Measurements from ENCODE around the gene LRRC63. TPM values are rescaled to one million over a fixed set of nuclear protein-coding genes. Genes with fewer than 3 reads are reported as not detected.

LRRC63 gene
- total and polyA plus RNA-seq, 3 donors from 2014 or later, result 4.6 to 9.4 (median 7.0) TPM

GRCh38 chr13:46181377-46181839, 30.3 kb upstream of the LRRC63 start:
- Histone ChIP-seq H3K4me1 (no peaks in the 10 kb centered on the region), H3K4me3 (no peak overlapping the region), H3K9me3 (no peaks in the 10 kb centered on the region), H3K36me3 (ENCODE audit: low read depth, missing control alignments) (no peaks in the 10 kb centered on the region), H3K27me3 (no peaks in the 10 kb centered on the region), H3K27ac (no peak overlapping the region)
- WGBS, 2 donors, result 89 to 93% methylated on average over 5 of the region's 5 CpGs
- intact Hi-C loops (cut with DNase I; ENCODE audit: low total_unique reads), result no loop called here
- TF ChIP-seq POLR2A (IDR thresholded peaks at IDR 0.05) (no peak), CTCF (IDR thresholded peaks at IDR 0.05) (no peak)
- no peak for DNase-seq

- 84 to 90% methylated on average over 8 of the region's 8 CpGs for WGBS, 2 donors
- Histone ChIP-seq H3K4me3 (no peak within 1 kb of the TSS), H3K4me1 (no peaks in the 10 kb centered on the region), H3K27ac (no peak within 1 kb of the TSS), H3K36me3 (ENCODE audit: low read depth, missing control alignments) (no peaks in the 10 kb centered on the region), H3K9me3 (no peaks in the 10 kb centered on the region), H3K27me3 (no peaks in the 10 kb centered on the region)
- TF ChIP-seq CTCF (IDR thresholded peaks at IDR 0.05) (no peak), POLR2A (IDR thresholded peaks at IDR 0.05) (no peak)
- intact Hi-C loops (cut with DNase I; ENCODE audit: low total_unique reads), result no loop called here
- DNase-seq, result no peak
These were observed 29.8 kb upstream of the LRRC63 start, which contains the start of gene LCP1 for GRCh38 chr13:46181840-46182490. Gene LCP1, minus strand, starts transcription at chr13:46182177. Its CDS starts 22,515 bp downstream, at chr13:46159662.

- H3K4me1 ChIP-seq, result no peaks in the 10 kb centered on the region
- H3K27ac ChIP-seq, result no peak overlapping the region
- H3K4me3 ChIP-seq, result no peak overlapping the region
- DNase-seq, result no peak
- no peaks in the 10 kb centered on the region for H3K27me3 ChIP-seq
- TF ChIP-seq POLR2A (IDR thresholded peaks at IDR 0.05) (no peak), CTCF (IDR thresholded peaks at IDR 0.05) (no peak)
- WGBS, 2 donors, result 81 to 84% methylated on average over 2 of the region's 2 CpGs
- intact Hi-C loops (cut with DNase I; ENCODE audit: low total_unique reads), result no loop called here
- no peaks in the 10 kb centered on the region for H3K36me3 ChIP-seq (ENCODE audit: low read depth, missing control alignments)
- no peaks in the 10 kb centered on the region for H3K9me3 ChIP-seq
These were observed 29.2 kb upstream of the LRRC63 start for GRCh38 chr13:46182491-46182877.

GRCh38 chr13:46183018-46183946, 28.4 kb upstream of the LRRC63 start:
- DNase-seq, result no peak
- no peak for TF ChIP-seq CTCF (IDR thresholded peaks at IDR 0.05)
- no peak for TF ChIP-seq POLR2A (IDR thresholded peaks at IDR 0.05)
- intact Hi-C loops (cut with DNase I; ENCODE audit: low total_unique reads), result no loop called here
- 87 to 90% methylated on average over 15 of the region's 15 CpGs for WGBS, 2 donors
- no peaks in the 10 kb centered on the region for H3K36me3 ChIP-seq (ENCODE audit: low read depth, missing control alignments)
- no peaks in the 10 kb centered on the region for H3K4me1 ChIP-seq
- H3K27ac ChIP-seq, result no peak overlapping the region
- no peaks in the 10 kb centered on the region for H3K27me3 ChIP-seq
- H3K9me3 ChIP-seq, result no peaks in the 10 kb centered on the region
- H3K4me3 ChIP-seq, result no peak overlapping the region
